ENCODE data around the gene GNAI3. TPM values are rescaled to one million over a fixed set of nuclear protein-coding genes. Genes with fewer than 3 reads are reported as not detected.

GNAI3 gene
- total RNA-seq, 1 donor from 2014 or later, result 7.0 TPM

- intact Hi-C loops (cut with DNase I), result no loop called here
- no peak for DNase-seq (ENCODE audit: low spot score)
- ATAC-seq, result no peak
Observed at GRCh38 chr1:109579491-109579890, 31.1 kb downstream of the GNAI3 start.

- intact Hi-C loops (cut with DNase I), result no loop called here
- no peak for ATAC-seq
- no peak for DNase-seq (ENCODE audit: low spot score)
Observed at GRCh38 chr1:109582021-109582420, 33.6 kb downstream of the GNAI3 start.

GRCh38 chr1:109584766-109585165 is 36.4 kb downstream of the GNAI3 start:
- intact Hi-C loops (cut with DNase I), result no loop called here
- ATAC-seq, result no peak

DNA sequence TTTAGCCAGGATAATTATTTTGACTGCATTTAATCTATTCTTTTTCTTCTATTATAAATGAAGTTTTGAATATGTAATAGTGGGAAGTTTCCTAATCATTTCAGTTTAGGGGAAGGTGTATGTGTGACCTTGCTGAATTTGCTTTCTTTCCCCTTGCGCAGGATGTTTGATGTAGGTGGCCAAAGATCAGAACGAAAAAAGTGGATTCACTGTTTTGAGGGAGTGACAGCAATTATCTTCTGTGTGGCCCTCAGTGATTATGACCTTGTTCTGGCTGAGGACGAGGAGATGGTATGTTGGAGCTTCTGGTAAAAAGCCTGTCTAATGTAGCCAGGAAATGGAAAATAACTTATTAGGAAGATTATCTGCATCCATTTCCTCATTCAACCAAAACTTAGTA is 37.6 kb downstream of the GNAI3 start:
- DNase-seq (ENCODE audit: low spot score) (no peak), ATAC-seq (no peak)
- intact Hi-C loops (cut with DNase I), result no loop called here

More at GRCh38 chr1:109584766-109585165, 36.4 kb downstream of the GNAI3 start:
- no peak for DNase-seq (ENCODE audit: low spot score)

GRCh38 chr1:109589177-109589576 is 40.8 kb downstream of the GNAI3 start:
- DNase-seq (ENCODE audit: low spot score), result no peak
- intact Hi-C loops (cut with DNase I), result no loop called here

DNA sequence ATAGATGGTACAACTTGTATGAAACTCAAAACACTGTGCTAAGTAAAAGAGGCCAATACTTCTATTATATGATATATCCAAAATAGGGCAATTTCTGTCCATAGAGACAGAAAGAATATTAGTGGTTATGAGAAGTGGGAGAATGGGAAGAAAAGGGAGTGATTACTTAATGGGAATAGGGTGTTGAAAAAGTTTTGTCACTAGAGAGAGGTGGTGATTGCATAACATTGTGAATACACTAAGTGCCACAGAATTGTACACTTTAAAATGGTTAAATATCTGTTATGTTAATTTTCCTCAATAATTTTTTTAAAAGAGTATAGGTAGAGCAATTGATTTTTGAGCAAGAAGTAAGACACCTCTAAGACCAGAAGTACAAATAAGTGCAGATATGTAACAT is 41.3 kb downstream of the GNAI3 start:
- DNase-seq (ENCODE audit: low spot score) (no peak), ATAC-seq (no peak)
- intact Hi-C loops (cut with DNase I), result no loop called here

More at GRCh38 chr1:109589177-109589576, 40.8 kb downstream of the GNAI3 start:
- no peak for ATAC-seq

- no peak for ATAC-seq
- intact Hi-C loops (cut with DNase I), result no loop called here
- DNase-seq (ENCODE audit: low spot score), result no peak
Observed at GRCh38 chr1:109592916-109593315, 44.5 kb downstream of the GNAI3 start.

DNA sequence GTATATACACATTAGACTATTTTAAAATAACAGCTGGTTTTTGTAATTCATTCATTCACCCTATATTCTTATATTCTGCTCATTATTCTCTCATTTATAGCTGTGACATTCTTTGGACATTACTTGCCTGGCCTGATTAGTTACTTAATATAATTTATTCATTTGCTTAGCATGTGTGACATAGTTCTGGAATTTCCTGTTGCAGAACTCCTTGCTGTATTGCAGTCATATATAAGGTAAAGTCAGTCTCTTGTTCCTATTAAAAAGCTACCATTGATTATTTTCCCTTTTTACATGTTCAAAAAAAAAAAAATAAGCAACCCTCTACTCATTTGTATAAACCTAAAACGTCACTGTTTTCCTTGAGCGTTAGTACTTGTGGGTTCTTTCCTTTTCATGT is 47.1 kb downstream of the GNAI3 start:
- ATAC-seq (no peak), DNase-seq (ENCODE audit: low spot score) (no peak)
- intact Hi-C loops (cut with DNase I), result no loop called here

DNA sequence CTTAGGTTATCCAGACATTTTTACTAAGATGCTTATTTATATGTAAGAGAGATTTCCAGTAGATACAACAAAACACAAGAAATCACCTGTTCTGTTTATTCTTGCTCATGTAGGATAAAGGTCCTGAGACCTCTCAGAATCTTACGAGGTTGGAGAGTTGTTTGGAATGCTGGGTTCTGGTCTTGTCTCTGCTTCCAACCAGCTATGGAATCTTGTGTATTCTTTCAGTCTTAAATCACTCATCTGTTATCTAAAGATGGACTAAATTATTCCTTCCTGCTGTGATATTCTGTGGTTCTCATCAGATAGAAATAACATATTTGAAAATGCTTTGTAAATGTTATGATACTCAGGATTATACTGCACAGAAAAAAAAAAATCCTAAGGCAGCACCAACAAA is 49.7 kb downstream of the GNAI3 start:
- intact Hi-C loops (cut with DNase I), result no loop called here
- no peak for DNase-seq (ENCODE audit: low spot score)
- no peak for ATAC-seq

GRCh38 chr1:109598655-109599054 is 50.2 kb downstream of the GNAI3 start:
- intact Hi-C loops (cut with DNase I), result no loop called here
- DNase-seq (ENCODE audit: low spot score) (no peak), ATAC-seq (no peak)

GRCh38 chr1:109603229-109603628 is 54.8 kb downstream of the GNAI3 start:
- intact Hi-C loops (cut with DNase I), result no loop called here
- ATAC-seq (no peak), DNase-seq (ENCODE audit: low spot score) (no peak)

DNA sequence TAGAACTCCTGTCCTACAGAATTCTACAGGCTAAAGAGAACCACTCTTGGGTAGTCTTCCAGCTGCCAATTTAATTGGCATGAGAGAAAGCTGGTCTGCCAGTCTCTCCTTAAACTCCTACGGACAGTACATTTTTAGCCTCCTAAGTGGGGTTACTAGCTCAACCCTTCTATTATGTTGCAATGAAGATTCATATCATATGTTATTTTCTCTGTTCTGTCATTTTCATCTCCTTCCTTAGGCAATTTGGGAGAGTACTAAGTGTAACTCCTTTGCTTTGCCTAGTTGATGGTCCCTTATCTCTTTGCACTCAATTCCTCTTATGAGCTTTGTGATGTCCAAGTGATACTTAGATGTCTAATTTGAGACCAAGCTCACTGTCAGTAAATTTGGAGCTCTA is 57.0 kb downstream of the GNAI3 start:
- intact Hi-C loops (cut with DNase I), result no loop called here
- DNase-seq (ENCODE audit: low spot score) (no peak), ATAC-seq (no peak)

DNA sequence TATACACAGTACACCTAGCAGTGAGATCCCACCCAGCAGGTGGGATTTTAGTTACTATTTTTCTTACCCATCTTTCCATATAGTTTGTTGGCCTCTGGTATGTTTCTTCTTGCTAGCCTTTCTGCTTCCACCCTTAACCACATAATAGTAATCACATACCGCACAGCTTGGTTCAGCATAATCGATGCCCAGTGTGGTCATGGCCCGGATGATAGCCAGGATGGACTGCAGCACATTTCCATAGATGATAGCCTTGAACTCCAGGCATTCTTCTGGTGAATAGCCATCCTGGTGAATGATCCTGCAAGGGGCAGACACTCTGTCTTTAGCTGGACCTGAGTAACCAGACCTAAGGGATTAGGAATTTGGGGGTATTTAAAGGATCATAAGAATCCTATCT is 61.5 kb downstream of the GNAI3 start:
- no peak for ATAC-seq
- intact Hi-C loops (cut with DNase I), result no loop called here

GRCh38 chr1:109610609-109611307 is 62.3 kb downstream of the GNAI3 start:
- intact Hi-C loops (cut with DNase I), result no loop called here
- ATAC-seq (no peak), DNase-seq (ENCODE audit: low spot score) (no peak)

More for the DNA sequence above, 61.5 kb downstream of the GNAI3 start:
- DNase-seq (ENCODE audit: low spot score), result no peak

DNA sequence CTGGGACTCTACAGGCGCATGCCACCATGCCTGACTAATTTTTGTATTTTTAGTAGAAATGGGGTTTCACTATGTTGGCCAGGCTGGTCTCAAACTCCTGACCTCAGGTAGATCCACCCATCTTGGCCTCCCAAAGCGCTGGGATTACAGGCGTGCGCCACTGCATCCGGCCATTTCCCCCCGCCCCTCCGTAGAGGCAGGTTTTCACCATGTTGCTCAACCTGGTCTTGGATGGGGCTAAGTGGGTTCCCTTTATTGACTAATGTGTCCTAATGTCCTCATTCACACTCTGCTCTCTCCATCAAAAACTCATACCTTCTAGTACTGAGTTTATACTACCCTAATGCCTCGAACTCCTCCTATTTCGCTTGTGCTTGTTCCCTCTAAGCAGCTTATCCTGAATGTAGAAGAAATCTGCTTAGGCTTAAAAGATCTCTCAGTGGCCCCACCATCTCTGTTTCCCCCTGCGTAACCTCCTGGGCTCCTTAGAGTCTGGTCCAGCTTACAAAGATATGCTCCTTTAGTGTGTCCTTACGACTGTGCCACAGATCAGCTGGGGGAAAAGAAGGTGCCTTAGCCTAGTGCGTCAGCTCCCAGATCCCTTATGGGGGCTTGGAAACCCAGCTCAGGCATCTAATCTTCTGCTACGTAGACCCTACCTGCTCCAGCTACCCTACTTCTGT is 63.0 kb downstream of the GNAI3 start:
- intact Hi-C loops (cut with DNase I), result no loop called here

DNA sequence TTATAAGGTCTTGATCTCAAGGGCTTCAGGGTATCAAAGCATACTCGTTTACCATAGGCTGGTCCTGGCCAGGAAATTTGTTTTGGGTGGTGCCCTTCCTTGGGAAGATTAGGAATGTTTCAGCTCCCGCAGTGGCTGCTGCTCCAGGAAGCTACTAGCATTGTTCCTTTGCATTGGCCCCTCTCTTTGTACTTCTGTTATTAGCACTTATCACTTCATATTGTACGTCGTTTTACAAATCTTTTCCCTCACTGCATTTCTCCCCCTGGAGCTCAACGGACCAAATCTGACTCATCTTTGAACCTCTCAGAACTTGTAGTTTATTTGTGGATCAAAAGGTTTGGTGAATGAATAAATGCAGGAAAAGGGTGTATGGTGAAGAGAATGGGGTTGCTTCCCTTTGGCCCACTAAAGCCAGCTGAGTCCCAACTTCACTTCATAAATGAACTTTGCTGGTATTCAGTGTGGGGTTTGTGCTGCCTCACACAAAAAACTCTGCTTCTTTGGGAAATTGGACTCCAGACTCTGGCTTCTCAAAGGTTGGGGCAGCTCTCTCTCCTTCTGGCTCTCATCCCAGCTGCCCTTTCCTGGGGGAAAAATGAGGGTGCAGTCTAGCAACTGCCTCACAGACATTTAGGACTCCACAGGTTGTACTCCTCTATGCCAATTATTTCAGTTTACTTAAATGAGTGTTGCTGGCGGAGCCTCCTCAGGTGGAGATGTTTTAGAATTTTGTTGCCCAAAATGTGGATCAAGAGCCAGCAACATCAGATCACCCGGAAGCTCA is 65.1 kb downstream of the GNAI3 start:
- no peak for DNase-seq (ENCODE audit: low spot score)
- ATAC-seq, result no peak
- intact Hi-C loops (cut with DNase I), result no loop called here

More for the DNA sequence above, 63.0 kb downstream of the GNAI3 start:
- ATAC-seq (no peak), DNase-seq (ENCODE audit: low spot score) (no peak)

GRCh38 chr1:109615879-109616278 is 67.5 kb downstream of the GNAI3 start:
- intact Hi-C loops (cut with DNase I), result no loop called here
- DNase-seq (ENCODE audit: low spot score) (no peak), ATAC-seq (peak; percentile 27)

DNA sequence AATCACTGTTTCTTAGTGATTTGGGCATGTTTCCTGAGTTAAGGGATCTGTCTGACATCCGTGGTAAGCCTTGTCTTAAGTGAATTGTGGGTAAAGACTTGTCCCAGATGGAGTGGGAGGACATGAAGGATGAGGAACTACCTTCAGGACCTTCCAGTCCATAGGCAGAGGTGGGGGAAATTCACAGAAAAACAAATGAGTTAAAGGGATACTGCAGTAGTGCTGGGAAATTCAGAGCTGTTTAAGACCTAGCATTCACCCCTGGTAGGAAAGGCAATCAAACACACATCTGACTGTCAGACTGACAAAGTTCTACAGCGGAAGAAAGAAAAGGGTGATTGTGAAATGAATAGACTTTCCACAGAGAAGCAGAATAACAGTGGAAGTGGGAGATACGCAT is 68.0 kb downstream of the GNAI3 start:
- intact Hi-C loops (cut with DNase I), result no loop called here
- no peak for DNase-seq (ENCODE audit: low spot score)
- ATAC-seq, result no peak

GRCh38 chr1:109617291-109617801 is 68.9 kb downstream of the GNAI3 start:
- intact Hi-C loops (cut with DNase I), result no loop called here
- DNase-seq (ENCODE audit: low spot score) (no peak), ATAC-seq (no peak)

Measured in sciatic nerve (tissue), 2 donors.